Fibroblast of lung (primary cell): ENCODE results near the gene OR7A5.

ENCODE experiments used
- CTCF ChIP-seq, 2 donors: IDR thresholded peaks in 1 of 2; conservative IDR thresholded peaks in 1 of 2; 1 replicate in 1 of 2; 2 replicates in 1 of 2; pipeline ENCODE4 v1.5.1; 2011 to 2012; ENCODE audit warnings: low read length in 2 of 2, control low read depth in 1 of 2, inconsistent platforms in 1 of 2, low read depth in 1 of 2, mild to moderate bottlenecking in 1 of 2
- EZH2 ChIP-seq: IDR thresholded peaks from 2 replicates; pipeline ENCODE4 v1.5.1; 2012; ENCODE audit warnings: low read length, control low read depth, mild to moderate bottlenecking; ENCODE audit errors: missing control alignments

GRCh38 chr19:14840206-14840605 is 5.2 kb upstream of the OR7A5 start:
- TF ChIP-seq CTCF (conservative IDR thresholded peaks at IDR 0.05 in 1 of 2, IDR thresholded peaks at IDR 0.05 in 1 of 2; ENCODE audit: low read depth in 1 of 2, low read length in 2 of 2) (no peak), EZH2 (no peak)
